Stomach (tissue), 9 donors: ENCODE measurements around the gene PHETA2. TPM values are rescaled to one million over a fixed set of nuclear protein-coding genes. Genes with fewer than 3 reads are reported as not detected.
"Not testable (repeated sequence)": the region's sequence is repeated elsewhere in the genome, so short reads cannot be mapped to it uniquely, and the experiment has no call there.

Source experiments
- DNase-seq, 2 donors: peaks; one replicate each; pipeline versions ENCODE4 v3.0.0 to v3.0.0-alpha.2; 2013 to 2019
- H3K27ac ChIP-seq, 5 donors: fragments of 200-600 bp in 4 of 5; sonication (generic) in 4 of 5; one replicate each; pipeline ENCODE4 v1.5.1; 2013 to 2019; ENCODE audit warnings: mild to moderate bottlenecking in 1 of 5, moderate library complexity in 1 of 5
- H3K27me3 ChIP-seq, 3 donors: fragments of 200-600 bp; sonication (generic); one replicate each; pipeline ENCODE4 v1.5.1; 2017 to 2019; ENCODE audit warnings: mixed run types in 1 of 3
- H3K36me3 ChIP-seq, 4 donors: fragments of 200-600 bp; sonication (generic); 1 replicate in 3 of 4; 2 replicates in 1 of 4; pipeline ENCODE4 v1.5.1; 2016 to 2019
- H3K4me1 ChIP-seq, 4 donors: fragments of 200-600 bp; sonication (generic); one replicate each; pipeline ENCODE4 v1.5.1; 2016 to 2019
- H3K4me3 ChIP-seq, 4 donors: fragments of 200-600 bp; sonication (generic) in 3 of 4; one replicate each; pipeline ENCODE4 v1.5.1; 2016 to 2019; ENCODE audit warnings: mild to moderate bottlenecking in 1 of 4
- H3K9me3 ChIP-seq, 4 donors: fragments of 200-600 bp; sonication (generic); one replicate each; pipeline ENCODE4 v1.5.1; 2016 to 2019
- CTCF ChIP-seq, 7 experiments: fragments of 450-650 bp in 4 of 7; fragments of 200-600 bp in 3 of 7; sonication (generic) in 3 of 7; IDR thresholded peaks; one replicate each; pipeline ENCODE4 v1.5.1; 2016 to 2019; ENCODE audit warnings: antibody characterized with exemption in 7 of 7, control low read depth in 2 of 7, mild to moderate bottlenecking in 1 of 7
- EP300 ChIP-seq: sonication (generic); formaldehyde crosslinking; IDR thresholded peaks from one replicate; pipeline ENCODE4 v1.6.1; 2017; ENCODE audit warnings: antibody characterized with exemption
- POLR2A ChIP-seq, 4 donors: fragments of 450-650 bp; IDR thresholded peaks; one replicate each; pipeline ENCODE4 v1.6.1; 2016; ENCODE audit warnings: antibody characterized with exemption in 4 of 4, control low read depth in 2 of 4, mild to moderate bottlenecking in 1 of 4, moderate library complexity in 1 of 4
- POLR2AphosphoS5 ChIP-seq, 3 donors: sonication (generic); formaldehyde crosslinking; IDR thresholded peaks; one replicate each; pipeline ENCODE4 v1.6.1; 2016; ENCODE audit warnings: antibody characterized with exemption in 3 of 3
- WGBS, 5 donors: extraction: QIAGEN DNeasy Blood & Tissue Kit in 3 of 5; methylation state at CpG; one replicate each; pipeline versions ENCODE4 v1.1.5 to v1.1.7; 2013 to 2018; 5-methylcytosine and 5-hydroxymethylcytosine counted together
- intact Hi-C: fragments of 100-400 bp; cut with DNase I; formaldehyde crosslinking; loops from one replicate; pipeline ENCODE4 v1.15.1; 2023; ENCODE audit warnings: low total_unique reads
- polyA plus RNA-seq, 3 donors: library from polyadenylated mRNA; stranded (reverse); fragments of 200-250 nt; gene quantifications; one replicate each; pipeline ENCODE4 v1.2.3, GENCODE V29; 2013
- total RNA-seq, 5 donors: library from RNA; depleted of rRNA; stranded (reverse); fragments of >200 nt; gene quantifications; one replicate each; pipeline versions ENCODE4 v1.1.0 to v1.2.3, GENCODE V29; 2014 to 2016
- donor health status: healthy with polysubstance abuse.
- donor health status: Bipolar disorder and iron deficiency.
- donor health status: healthy.

Gene PHETA2
- total and polyA plus RNA-seq, 8 donors = 8.4 to 30.1 (median 20.8) TPM

GRCh38 chr22:42114721-42115120, 40.7 kb downstream of the PHETA2 start:
- Histone ChIP-seq H3K4me1 (no peaks in the 10 kb centered on the region), H3K36me3 (no peaks in the 10 kb centered on the region), H3K4me3 (no peak overlapping the region), H3K9me3 (peaks cover 5 to 17% (median 12%) of the 10 kb centered on the region in 4 donors), H3K27me3 (no peaks in the 10 kb centered on the region), H3K27ac (no peak overlapping the region)
- intact Hi-C loops = loop anchor here (10.0 kb wide), 1 partner anchor 140 kb away; no protein-coding TSS in a partner anchor
- WGBS, 5 donors = 92 to 97% (median 94%) methylated on average over 7 of the region's 7 CpGs
- DNase-seq = no peak
- TF ChIP-seq EP300 (no peak), POLR2A (IDR thresholded peaks at IDR 0.05) (no peak), CTCF (IDR thresholded peaks at IDR 0.05) (peak in 1 of 7 experiments; percentile 20), POLR2AphosphoS5 (IDR thresholded peaks at IDR 0.05) (no peak)

- not testable (repeated sequence) for DNase-seq, H3K4me1 ChIP-seq, H3K27ac ChIP-seq, H3K4me3 ChIP-seq, H3K27me3 ChIP-seq, H3K36me3 ChIP-seq
- WGBS, 5 donors = 69 to 94% (median 85%) methylated on average over 6 of the region's 6 CpGs
- peaks cover 5 to 17% (median 12%) of the 10 kb centered on the region in 4 donors for H3K9me3 ChIP-seq
- intact Hi-C loops = loop anchor here (10.0 kb wide), 1 partner anchor 141 kb away; no protein-coding TSS in a partner anchor
These were observed 41.4 kb downstream of the PHETA2 start for GRCh38 chr22:42115420-42115830.

- no peaks in the 10 kb centered on the region for H3K36me3 ChIP-seq
- 77 to 88% (median 85%) methylated on average over 4 of the region's 4 CpGs for whole genome bisulfite sequencing, 5 donors
- no peaks in the 10 kb centered on the region for H3K27me3 ChIP-seq
- no peak overlapping the region for H3K27ac ChIP-seq
- H3K4me3 ChIP-seq = no peak overlapping the region
- intact Hi-C loops = loop anchor here (10.0 kb wide), 1 partner anchor 142 kb away; no protein-coding TSS in a partner anchor
- DNase-seq = no peak
- H3K4me1 ChIP-seq = peaks cover 0 to 10% (median 2%) of the 10 kb centered on the region in 4 donors
- TF ChIP-seq POLR2AphosphoS5 (IDR thresholded peaks at IDR 0.05) (no peak), POLR2A (IDR thresholded peaks at IDR 0.05) (no peak), CTCF (IDR thresholded peaks at IDR 0.05) (no peak), EP300 (no peak)
- peaks cover 5 to 17% (median 12%) of the 10 kb centered on the region in 4 donors for H3K9me3 ChIP-seq
These were observed 42.9 kb downstream of the PHETA2 start for GRCh38 chr22:42116848-42117424.

GRCh38 chr22:42120231-42121021, 46.4 kb downstream of the PHETA2 start:
- 59 to 66% (median 60%) methylated on average over 15 of the region's 15 CpGs for WGBS, 5 donors
- H3K27ac ChIP-seq, H3K27me3 ChIP-seq, H3K9me3 ChIP-seq, H3K36me3 ChIP-seq, intact Hi-C loops, H3K4me3 ChIP-seq, H3K4me1 ChIP-seq: not testable (repeated sequence)
- DNase-seq = peak in 1 of 2 donors; percentile 44

- H3K4me1 ChIP-seq, DNase-seq, H3K4me3 ChIP-seq, H3K27ac ChIP-seq, H3K36me3 ChIP-seq, H3K9me3 ChIP-seq, H3K27me3 ChIP-seq, intact Hi-C loops: not testable (repeated sequence)
- no CpG with 5 or more reads among the region's 4 CpGs for WGBS, 5 donors
These were observed 49.5 kb downstream of the PHETA2 start for GRCh38 chr22:42123529-42123928.

- Histone ChIP-seq H3K27me3 (no peaks in the 10 kb centered on the region), H3K4me1 (peaks cover 0 to 8% (median 3%) of the 10 kb centered on the region in 4 donors), H3K9me3 (no peaks in the 10 kb centered on the region), H3K27ac (no peak overlapping the region), H3K36me3 (peaks cover 0 to 6% (median 0%) of the 10 kb centered on the region in 4 donors), H3K4me3 (no peak overlapping the region)
- 86 to 97% (median 92%) methylated on average over 12 to 16 of the region's 16 CpGs for WGBS, 5 donors
- intact Hi-C loops = no loop called here
- TF ChIP-seq POLR2AphosphoS5 (IDR thresholded peaks at IDR 0.05) (no peak), CTCF (IDR thresholded peaks at IDR 0.05) (no peak), EP300 (no peak), POLR2A (IDR thresholded peaks at IDR 0.05) (no peak)
- no peak for DNase-seq
These were observed 53.6 kb downstream of the PHETA2 start for GRCh38 chr22:42127606-42128005.

GRCh38 chr22:42128007-42128406, 54.0 kb downstream of the PHETA2 start:
- WGBS, 5 donors = 82 to 93% (median 85%) methylated on average over 5 to 13 of the region's 13 CpGs
- H3K27me3 ChIP-seq, H3K4me3 ChIP-seq, H3K27ac ChIP-seq, intact Hi-C loops, H3K36me3 ChIP-seq, H3K9me3 ChIP-seq, DNase-seq, H3K4me1 ChIP-seq: not testable (repeated sequence)
